H1 (cell line): ENCODE measurements around the gene STAP2. TPM values are rescaled to one million over a fixed set of nuclear protein-coding genes. Genes with fewer than 3 reads are reported as not detected.

Source experiments
- CTCF ChIA-PET: fragments of 300-600 bp; sonication (Branson Sonifier 250); formaldehyde crosslinking; loops from one replicate; lab custom pipeline; 2021; ENCODE audit not compliant: partially characterized antibody; lab: Charles Lee
- POLR2A ChIA-PET: fragments of 300-600 bp; sonication (Branson Sonifier 250); formaldehyde crosslinking; loops from one replicate; lab custom pipeline; 2021; ENCODE audit warnings: inconsistent platforms; ENCODE audit not compliant: partially characterized antibody; lab: Charles Lee
- DNase-seq, 2 experiments: peaks; one replicate each; pipeline versions ENCODE4 v3.0.0 to v3.0.0-alpha.2; 2010 to 2022; ENCODE audit warnings: low spot score in 2 of 2, low read depth in 1 of 2, mixed read lengths in 1 of 2
- FAIRE-seq: peaks from 2 replicates; lab custom pipeline; 2011; peaks lifted over from hg19 to GRCh38; lab: Jason Lieb, UNC
- H2AFZ ChIP-seq: 2 replicates; pipeline ENCODE4 v1.8.1; 2012; ENCODE audit warnings: low read length, inconsistent platforms
- H2AK5ac ChIP-seq: 2 replicates; pipeline ENCODE4 v1.6.1; 2013; ENCODE audit warnings: low read depth, low read length
- H2BK120ac ChIP-seq: replicated peaks from 2 replicates; pipeline ENCODE3; 2013; ENCODE audit warnings: low read depth, low read length, inconsistent platforms
- H2BK12ac ChIP-seq: 2 replicates; pipeline ENCODE4 v1.6.1; 2013; ENCODE audit warnings: low read depth, low read length
- H2BK15ac ChIP-seq: 2 replicates; pipeline ENCODE4 v1.6.1; 2013; ENCODE audit warnings: low read length
- H2BK20ac ChIP-seq: 2 replicates; pipeline ENCODE4 v1.6.1; 2013; ENCODE audit warnings: low read length
- H2BK5ac ChIP-seq: 2 replicates; pipeline ENCODE4 v1.6.1; 2013; ENCODE audit warnings: low read depth, low read length
- H3K14ac ChIP-seq: 2 replicates; pipeline ENCODE4 v1.6.1; 2013; ENCODE audit warnings: inconsistent platforms; ENCODE audit not compliant: insufficient read length
- H3K18ac ChIP-seq: 2 replicates; pipeline ENCODE4 v1.6.1; 2013; ENCODE audit warnings: low read length; ENCODE audit errors: extremely low read depth
- H3K23ac ChIP-seq: 2 replicates; pipeline ENCODE4 v1.6.1; 2013; ENCODE audit warnings: inconsistent platforms; ENCODE audit not compliant: insufficient read length
- H3K23me2 ChIP-seq: 2 replicates; pipeline ENCODE4 v1.6.1; 2013; ENCODE audit warnings: low read depth, low read length
- H3K27ac ChIP-seq: 2 replicates; pipeline ENCODE4 v1.6.1; 2011; ENCODE audit warnings: low read depth, low read length, inconsistent platforms
- H3K27me3 ChIP-seq, 4 experiments: replicated peaks in 1 of 4; 1 replicate in 1 of 4; 2 replicates in 3 of 4; pipeline versions ENCODE4 v1.6.1 to v1.8.1; 2011 to 2013; ENCODE audit warnings: low read length in 3 of 4, mild to moderate bottlenecking in 3 of 4, inconsistent platforms in 2 of 4, mixed read lengths in 2 of 4, moderate library complexity in 1 of 4; ENCODE audit not compliant: control insufficient read depth in 3 of 4, insufficient read depth in 3 of 4; ENCODE audit errors: extremely low read depth in 1 of 4
- H3K36me3 ChIP-seq, 4 experiments: 2 replicates each; pipeline versions ENCODE4 v1.6.1 to v1.8.1; 2011 to 2013; ENCODE audit warnings: mild to moderate bottlenecking in 4 of 4, low read length in 3 of 4, moderate library complexity in 2 of 4, control low read depth in 1 of 4, inconsistent platforms in 1 of 4; ENCODE audit not compliant: insufficient read depth in 4 of 4, control insufficient read depth in 2 of 4
- H3K4ac ChIP-seq: replicated peaks from 2 replicates; pipeline ENCODE3; 2013; ENCODE audit warnings: low read length, low read depth, mixed read lengths, inconsistent platforms; ENCODE audit not compliant: insufficient read length
- H3K4me1 ChIP-seq, 4 experiments: replicated peaks in 1 of 4; 1 replicate in 1 of 4; 2 replicates in 3 of 4; pipeline versions ENCODE4 v1.6.1 to v1.8.1; 2011 to 2013; ENCODE audit warnings: low read length in 3 of 4, inconsistent platforms in 2 of 4, mixed read lengths in 1 of 4; ENCODE audit not compliant: insufficient read depth in 4 of 4, control insufficient read depth in 3 of 4
- H3K4me2 ChIP-seq, 2 experiments: 2 replicates each; pipeline versions ENCODE4 v1.6.1 to v1.8.1; 2011 to 2013; ENCODE audit warnings: low read depth in 2 of 2, low read length in 2 of 2, control low read depth in 1 of 2, inconsistent platforms in 1 of 2, mild to moderate bottlenecking in 1 of 2; ENCODE audit not compliant: insufficient read depth in 1 of 2
- H3K4me3 ChIP-seq, 4 experiments: fragments of 200-600, 300-600 bp in 1 of 4; sonication (generic), shearing (Covaris generic), sonication (Bioruptor Twin) in 1 of 4; 2 replicates each; pipeline versions ENCODE4 v1.5.1 to v1.8.1; 2011 to 2016; ENCODE audit warnings: low read length in 4 of 4, low read depth in 3 of 4, control low read depth in 2 of 4, inconsistent platforms in 2 of 4, mild to moderate bottlenecking in 2 of 4, mixed read lengths in 1 of 4, moderate library complexity in 1 of 4; ENCODE audit not compliant: insufficient read depth in 2 of 4; ENCODE audit errors: extremely low read depth in 1 of 4
- H3K56ac ChIP-seq: replicated peaks from 2 replicates; pipeline ENCODE3; 2013; ENCODE audit warnings: low read depth, mild to moderate bottlenecking, mixed read lengths, low read length, inconsistent platforms; ENCODE audit not compliant: insufficient read length
- H3K79me1 ChIP-seq: 2 replicates; pipeline ENCODE4 v1.6.1; 2013; ENCODE audit warnings: low read depth, low read length, control low read depth
- H3K79me2 ChIP-seq, 2 experiments: 2 replicates each; pipeline versions ENCODE4 v1.6.1 to v1.8.1; 2012 to 2013; ENCODE audit warnings: low read length in 2 of 2, mild to moderate bottlenecking in 2 of 2, inconsistent platforms in 1 of 2; ENCODE audit not compliant: insufficient read depth in 2 of 2, control insufficient read depth in 1 of 2
- H3K9ac ChIP-seq, 4 experiments: replicated peaks in 1 of 4; 1 replicate in 1 of 4; 2 replicates in 3 of 4; pipeline versions ENCODE4 v1.6.1 to v1.8.1; 2011 to 2013; ENCODE audit warnings: low read depth in 3 of 4, low read length in 3 of 4, control low read depth in 2 of 4, mild to moderate bottlenecking in 2 of 4, moderate library complexity in 2 of 4, inconsistent platforms in 1 of 4; ENCODE audit errors: extremely low read depth in 1 of 4
- H3K9me3 ChIP-seq, 2 experiments: 2 replicates each; pipeline versions ENCODE4 v1.6.1 to v1.8.1; 2012 to 2013; ENCODE audit warnings: mild to moderate bottlenecking in 2 of 2, moderate library complexity in 2 of 2, control low read depth in 1 of 2, inconsistent platforms in 1 of 2, low read depth in 1 of 2, low read length in 1 of 2, mixed read lengths in 1 of 2; ENCODE audit not compliant: insufficient read depth in 2 of 2
- H4K20me1 ChIP-seq, 2 experiments: replicated peaks in 1 of 2; 2 replicates each; pipeline versions ENCODE3 to v1.8.1; 2011 to 2013; ENCODE audit warnings: inconsistent platforms in 2 of 2, low read length in 2 of 2, mild to moderate bottlenecking in 1 of 2; ENCODE audit not compliant: insufficient read depth in 2 of 2, control insufficient read depth in 1 of 2
- H4K5ac ChIP-seq: 2 replicates; pipeline ENCODE4 v1.6.1; 2013; ENCODE audit warnings: low read length, low read depth, mixed read lengths, inconsistent platforms; ENCODE audit not compliant: insufficient read length
- H4K8ac ChIP-seq: 2 replicates; pipeline ENCODE4 v1.8.0; 2013; ENCODE audit warnings: mild to moderate bottlenecking, moderate library complexity, low read length, inconsistent platforms; ENCODE audit not compliant: insufficient read depth; ENCODE audit errors: extremely low read depth
- H4K91ac ChIP-seq: replicated peaks from 2 replicates; pipeline ENCODE3; 2013; ENCODE audit warnings: low read length, mixed read lengths, inconsistent platforms; ENCODE audit not compliant: insufficient read length
- BACH1 ChIP-seq: IDR thresholded peaks from 2 replicates; pipeline ENCODE4 v1.6.1; 2012; ENCODE audit warnings: low read length, improper control_type of control experiment
- CBX8 ChIP-seq: fragments of 300-800, 300-1000 bp; sonication (generic); IDR thresholded peaks from 2 replicates; pipeline ENCODE4 v1.7.1; 2016; ENCODE audit warnings: low read depth, low read length, borderline replicate concordance
- EGR1 ChIP-seq: IDR thresholded peaks from 2 replicates; pipeline ENCODE4 v1.6.1; 2011; ENCODE audit warnings: low read depth, low read length, borderline replicate concordance
- EP300 ChIP-seq, 2 experiments: IDR thresholded peaks; 1 replicate in 1 of 2; 2 replicates in 1 of 2; pipeline ENCODE4 v1.6.1; 2011 to 2012; ENCODE audit warnings: low read depth in 2 of 2, low read length in 2 of 2, mild to moderate bottlenecking in 2 of 2, borderline replicate concordance in 1 of 2, inconsistent platforms in 1 of 2, moderate library complexity in 1 of 2
- FOSL1 ChIP-seq: IDR thresholded peaks from 2 replicates; pipeline ENCODE4 v1.6.1; 2011; ENCODE audit warnings: mild to moderate bottlenecking, low read depth, low read length, moderate library complexity; ENCODE audit not compliant: insufficient read depth
- MAFK ChIP-seq: IDR thresholded peaks from 2 replicates; pipeline ENCODE4 v1.6.1; 2012; ENCODE audit warnings: low read depth, mild to moderate bottlenecking, improper control_type of control experiment, low read length
- NANOG ChIP-seq: IDR thresholded peaks from 2 replicates; pipeline ENCODE4 v1.6.1; 2011; ENCODE audit warnings: low read length, low read depth, mild to moderate bottlenecking, inconsistent platforms; ENCODE audit not compliant: insufficient read depth, poor library complexity, severe bottlenecking
- PHF8 ChIP-seq: fragments of 200-600 bp; sonication (generic); conservative IDR thresholded peaks from 2 replicates; pipeline ENCODE4 v1.7.1; 2012; ENCODE audit warnings: low read depth, mild to moderate bottlenecking, inconsistent platforms, low read length, moderate library complexity
- SIN3A ChIP-seq, 2 experiments: IDR thresholded peaks in 1 of 2; conservative IDR thresholded peaks in 1 of 2; 2 replicates each; pipeline ENCODE4 v1.6.1; 2011 to 2012; ENCODE audit warnings: low read length in 2 of 2, improper control_type of control experiment in 1 of 2, low read depth in 1 of 2, mild to moderate bottlenecking in 1 of 2
- SIX5 ChIP-seq: IDR thresholded peaks from 2 replicates; pipeline ENCODE4 v1.6.1; 2011; ENCODE audit warnings: mild to moderate bottlenecking, low read depth, low read length
- SP4 ChIP-seq: IDR thresholded peaks from 2 replicates; pipeline ENCODE4 v1.6.1; 2012; ENCODE audit warnings: low read length, inconsistent platforms
- SRF ChIP-seq: IDR thresholded peaks from 2 replicates; pipeline ENCODE4 v1.6.1; 2011; ENCODE audit warnings: mild to moderate bottlenecking, low read depth, low read length, moderate library complexity
- SUZ12 ChIP-seq: fragments of 200-600 bp; sonication (generic); IDR thresholded peaks from 2 replicates; pipeline ENCODE4 v1.6.1; 2012; ENCODE audit warnings: mild to moderate bottlenecking, inconsistent platforms, low read length, moderate library complexity, mixed read lengths
- YY1 ChIP-seq: IDR thresholded peaks from 2 replicates; pipeline ENCODE4 v1.6.1; 2011; ENCODE audit warnings: low read depth, mild to moderate bottlenecking, low read length
- WGBS, 2 experiments: shearing (Covaris generic) in 1 of 2; methylation state at CpG; one replicate each; pipeline versions ENCODE4 v1.1.6 to v1.1.7; 2013 to 2015; ENCODE audit warnings: low lambda C conversion rate in 2 of 2, mixed read lengths in 2 of 2, inconsistent platforms in 1 of 2, low coverage in 1 of 2, missing lambda C conversion rate in 1 of 2; ENCODE audit not compliant: insufficient replicate concordance in 2 of 2, insufficient coverage in 1 of 2, insufficient read length in 1 of 2; ENCODE audit errors: extremely low coverage in 1 of 2, missing lambda C conversion rate in 1 of 2; 5-methylcytosine and 5-hydroxymethylcytosine counted together
- polyA plus RNA-seq, 7 experiments: library from polyadenylated mRNA; depleted of rRNA in 3 of 7; stranded (reverse) in 5 of 7; unstranded in 2 of 7; fragments of >200 nt in 5 of 7; fragments of 200-250 nt in 2 of 7; gene quantifications; 1 replicate in 5 of 7; 2 replicates in 1 of 7; 4 replicates in 1 of 7; pipeline versions ENCODE4 v1.2.1 to v1.2.3, GENCODE V29; 2011 to 2013; ENCODE audit warnings: missing spikeins in 2 of 7, mixed read lengths in 2 of 7
- total RNA-seq: library from RNA; stranded (reverse); fragmentation: NEBNext Ultra II Directional; extraction: Animal tissue kit (Norgen Biotek cat#: 25700); gene quantifications from 2 replicates; pipeline ENCODE4 v1.2.1, GENCODE V29; 2021

STAP2 gene
- total and polyA plus RNA-seq, 2 of the 8 experiments (the other 6 are each of a cell fraction or from before 2014, with no cell fraction given): 15.3 to 37.3 TPM

- Histone ChIP-seq H3K79me1 (no peaks in the 10 kb centered on the region), H2BK12ac (no peak overlapping the region), H2BK5ac (no peak overlapping the region), H3K18ac (no peak overlapping the region), H3K4me2 (no peak overlapping the region), H3K14ac (no peak overlapping the region), H3K79me2 (no peaks in the 10 kb centered on the region), H4K8ac (no peak overlapping the region), H3K36me3 (peaks cover 3 to 41% (median 15%) of the 10 kb centered on the region in 4 experiments; a peak in 7 of 8 replicates), H3K23me2 (no peaks in the 10 kb centered on the region; the same call in 1 of the 2 replicates), H4K20me1 (peaks cover 3 to 4% of the 10 kb centered on the region in 2 experiments), H3K4ac (no peak overlapping the region), H3K4me3 (no peak overlapping the region), H3K9me3 (peaks cover 0 to 4% of the 10 kb centered on the region in 2 experiments; a peak in 2 of 4 replicates), H3K23ac (no peak overlapping the region), H2AFZ (no peak overlapping the region), H2BK20ac (no peak overlapping the region), H3K27me3 (no peaks in the 10 kb centered on the region), H3K4me1 (no peaks in the 10 kb centered on the region), H2AK5ac (no peak overlapping the region), H2BK120ac (no peak overlapping the region), H4K5ac (no peak overlapping the region), H2BK15ac (no peak overlapping the region), H4K91ac (no peak overlapping the region), H3K56ac (no peak overlapping the region), H3K9ac (no peak overlapping the region), H3K27ac (no peak overlapping the region)
- DNase-seq (no peak), FAIRE-seq (no peak)
- CTCF ChIA-PET: interaction anchor here (0.6 to 8.2 kb wide), 7 partner anchors 18 to 124 kb away, joined by 3 to 71 read pairs (median 3); partner anchors contain the start of genes SH3GL1 and STAP2
- POLR2A ChIA-PET: interaction anchor here (0.8 to 7.4 kb wide), 6 partner anchors 12 to 86 kb away, joined by 3 to 86 read pairs (median 4); partner anchors contain the start of genes FSD1 and MPND
- 96% methylated on average over 2 of the region's 2 CpGs; no CpG with 5 or more reads in 1 of the 2 experiments for WGBS, 2 experiments
- TF ChIP-seq BACH1 (no peak), SIX5 (no peak), EP300 (IDR thresholded peaks at IDR 0.05; ENCODE audit: borderline replicate concordance in 1 of 2, low read depth in 2 of 2, low read length in 2 of 2) (no peak), SRF (no peak), YY1 (no peak), SUZ12 (no peak), MAFK (no peak), CBX8 (no peak), NANOG (no peak), PHF8 (no peak), SP4 (no peak), FOSL1 (no peak), EGR1 (no peak), SIN3A (conservative IDR thresholded peaks at IDR 0.05 in 1 of 2, IDR thresholded peaks at IDR 0.05 in 1 of 2; ENCODE audit: low read depth in 1 of 2, low read length in 2 of 2) (no peak)
Observed at GRCh38 chr19:4320419-4320818, 18.2 kb downstream of the STAP2 start.
